GM21367 (cell line): ENCODE data around the gene HYAL2.

ENCODE experiments used
- ATAC-seq: cut with Tn5 transposase; IDR thresholded peaks from one replicate; pipeline ENCODE4 v1.9.1; 2021; ENCODE audit not compliant: unreplicated experiment

HYAL2 gene

GRCh38 chr3:50322386-50323091 lies at the start of gene HYAL2:
Gene HYAL2 (minus strand): TSS chr3:50322745. CDS start chr3:50320489, 2,256 bp downstream.
- no peak for ATAC-seq

DNA sequence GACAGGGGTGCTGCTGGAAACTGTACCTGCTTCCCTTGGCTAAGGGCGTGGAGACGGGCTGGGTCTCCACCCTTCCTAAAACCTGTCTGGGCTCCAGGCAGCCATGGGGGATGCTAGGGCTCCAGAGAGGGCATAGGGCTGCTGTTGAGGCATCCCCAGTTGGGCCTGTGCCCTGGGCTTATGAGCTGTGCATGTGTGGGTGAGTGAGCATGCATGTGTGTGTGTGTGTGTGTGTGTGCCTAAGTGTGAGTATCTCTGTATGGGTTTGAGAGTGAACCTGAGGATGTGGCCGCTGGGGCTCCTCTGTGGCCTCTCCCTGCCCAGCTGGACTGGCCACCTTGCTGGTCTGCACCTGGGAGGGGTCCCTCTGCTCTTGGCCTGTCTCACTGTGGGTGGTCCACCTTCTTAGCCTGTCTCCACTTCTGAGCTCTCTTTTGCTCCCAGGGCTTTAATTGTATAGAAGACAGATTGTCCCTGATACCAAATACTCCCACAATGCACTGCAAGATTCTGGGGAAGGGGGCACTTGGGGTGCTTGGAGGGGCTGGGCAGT lies 48.7 kb upstream of the HYAL2 start:
- no peak for ATAC-seq

DNA sequence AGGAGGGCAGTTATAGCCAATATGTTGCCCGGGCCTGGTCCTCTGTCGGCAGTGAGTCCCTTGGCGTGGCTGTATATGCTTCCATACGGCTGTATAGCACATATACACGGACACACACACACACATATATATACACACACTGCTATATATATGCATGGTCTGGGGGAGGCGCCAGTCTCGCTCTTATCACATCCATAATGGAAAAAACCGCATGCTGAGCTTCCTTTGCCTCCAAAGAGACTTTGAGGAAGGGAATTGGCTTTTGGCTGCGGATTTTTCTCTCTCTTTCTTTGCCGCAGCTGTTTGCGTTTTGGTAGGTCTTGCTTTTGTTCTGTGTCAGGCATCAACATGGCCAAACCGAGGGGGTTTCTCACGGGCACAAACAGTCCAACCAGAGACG lies 48.0 kb upstream of the HYAL2 start:
- ATAC-seq: no peak

DNA sequence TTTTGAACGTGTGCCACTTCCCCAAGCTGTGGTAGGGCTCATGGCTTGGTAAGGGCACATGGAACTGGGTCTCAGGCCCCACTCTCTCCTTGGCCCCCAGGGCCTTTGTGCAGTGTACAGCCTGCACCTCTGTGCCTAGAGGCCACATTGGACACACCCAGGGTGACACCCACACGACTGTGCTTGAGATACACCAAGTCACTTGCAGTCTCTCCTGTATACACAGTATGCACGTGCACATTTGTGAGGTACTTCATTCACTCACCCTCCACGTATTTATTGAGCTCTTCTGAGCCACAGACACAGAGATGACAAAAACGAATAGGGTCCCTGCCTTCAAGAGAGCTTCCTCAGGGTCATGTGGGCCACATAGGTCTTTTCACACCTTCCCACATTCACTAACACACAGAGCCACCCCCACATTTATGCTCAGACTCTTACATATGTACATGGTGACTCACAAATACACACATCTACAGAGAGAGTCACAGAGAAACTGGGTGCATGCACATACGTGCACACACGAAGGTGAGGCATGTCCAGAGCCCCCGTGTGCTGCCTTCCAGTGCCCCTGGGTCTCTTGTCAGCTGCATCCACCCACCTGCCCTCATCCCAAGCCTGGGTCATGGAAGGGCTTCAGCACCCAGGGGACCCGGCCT lies 46.6 kb upstream of the HYAL2 start:
- ATAC-seq: no peak

DNA sequence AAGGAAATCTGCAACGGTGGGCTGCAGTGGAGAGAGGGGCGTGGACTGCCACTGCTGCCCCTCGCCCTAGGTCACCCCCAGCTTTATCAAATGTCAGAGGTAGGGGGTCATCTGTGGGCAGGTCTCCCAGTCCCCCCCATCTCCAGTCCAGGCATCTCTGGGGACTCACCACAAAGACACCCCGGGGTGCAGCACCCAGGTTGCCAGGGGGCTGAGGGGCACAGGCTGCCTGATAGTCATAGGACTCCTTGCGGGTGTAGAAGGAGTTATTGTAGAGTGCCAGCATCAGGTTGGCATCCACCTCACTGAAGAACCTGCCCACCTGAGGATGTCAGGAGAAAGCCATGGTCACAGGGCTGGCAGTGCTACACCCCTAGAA lies 43.3 kb upstream of the HYAL2 start:
- ATAC-seq: no peak

DNA sequence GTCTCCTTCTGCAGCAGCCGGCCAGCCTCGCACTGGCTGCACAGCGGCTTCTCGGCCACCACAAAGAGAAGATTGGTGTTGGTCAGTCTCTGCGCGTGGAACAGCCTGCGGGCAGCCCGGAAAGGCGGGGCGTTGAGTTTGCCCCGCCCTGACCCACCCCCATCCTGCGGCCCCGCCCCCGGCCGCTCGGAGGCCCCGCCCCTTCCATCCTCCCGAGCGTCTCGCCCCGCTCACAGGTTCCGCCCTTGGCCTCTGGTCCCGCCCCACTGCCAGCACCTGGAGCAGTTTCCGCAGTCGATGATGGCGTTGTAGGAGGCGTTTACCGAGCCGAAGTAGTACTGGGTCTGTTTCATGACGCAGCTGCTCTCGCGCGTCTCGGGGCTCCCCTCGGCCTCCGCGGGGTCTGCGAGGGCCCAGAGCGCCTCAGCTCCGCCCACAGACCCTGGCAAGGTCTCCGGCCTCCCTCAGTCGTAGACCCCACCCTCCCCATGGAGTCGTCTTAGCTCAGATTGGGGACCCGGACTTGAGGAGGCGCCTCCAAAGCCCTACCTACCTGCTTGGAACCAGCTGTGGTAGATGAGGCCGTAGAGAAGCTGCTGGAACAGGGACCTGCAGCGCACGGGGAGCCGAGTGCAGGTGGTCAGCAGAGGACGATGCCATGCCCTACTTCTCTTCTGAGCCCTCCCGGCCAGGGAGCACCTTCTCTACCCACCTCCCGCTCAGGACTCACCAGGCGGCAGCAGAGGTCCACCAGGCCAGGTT lies 42.7 kb upstream of the HYAL2 start:
- ATAC-seq: peak; percentile 85

- no peak for ATAC-seq
These were observed 42.1 kb upstream of the HYAL2 start for GRCh38 chr3:50364573-50365079.

DNA sequence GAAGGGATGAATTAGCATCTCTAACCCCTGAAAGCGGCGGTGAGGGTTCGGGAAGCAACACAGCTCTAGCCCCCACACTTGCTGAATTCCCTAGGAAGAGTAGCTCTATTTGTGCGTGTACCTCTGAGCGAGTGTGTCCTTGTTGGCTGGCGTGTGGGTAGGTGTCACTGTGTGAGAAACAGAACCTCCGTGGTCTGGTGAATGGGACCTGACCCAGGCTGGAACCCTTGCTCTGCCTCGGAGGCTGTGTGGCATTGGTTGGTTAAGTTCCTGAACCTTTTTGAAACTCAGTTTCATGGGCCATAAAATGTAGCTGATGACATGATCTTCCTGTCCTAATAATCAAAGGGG lies 37.2 kb upstream of the HYAL2 start:
- no peak for ATAC-seq

GRCh38 chr3:50358911-50359759 lies 36.6 kb upstream of the HYAL2 start, which contains the start of gene TMEM115:
Gene TMEM115 (minus strand): TSS chr3:50359521. CDS start chr3:50359063, 458 bp downstream.
- peak; percentile 98 for ATAC-seq

DNA sequence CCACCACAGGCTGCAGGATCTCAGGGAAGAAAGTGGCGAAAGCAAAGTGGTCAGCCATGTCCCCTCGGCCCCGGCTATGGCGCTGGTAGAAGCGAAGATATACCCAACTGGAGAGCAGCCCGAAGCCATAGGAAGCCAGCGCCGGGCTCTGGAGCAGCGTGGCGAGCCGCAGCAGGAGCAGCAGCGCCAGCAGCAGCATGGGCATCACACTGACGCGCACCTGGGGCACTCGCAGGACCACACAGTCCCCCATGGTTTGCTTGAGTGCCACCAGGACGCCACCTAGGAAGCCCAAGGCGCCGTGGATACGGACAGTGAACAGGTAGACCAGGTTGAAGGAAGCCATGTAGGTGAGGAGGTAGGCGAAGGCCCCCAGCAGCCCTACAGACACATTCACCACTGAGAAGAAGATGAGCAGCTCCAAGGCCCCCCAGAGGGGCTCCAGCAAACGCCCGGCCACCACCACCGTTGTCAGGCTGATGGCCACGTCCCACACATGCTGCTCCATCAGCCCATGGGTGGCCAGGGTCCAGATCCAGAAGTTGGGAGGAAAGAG lies 35.9 kb upstream of the HYAL2 start:
- ATAC-seq: no peak

DNA sequence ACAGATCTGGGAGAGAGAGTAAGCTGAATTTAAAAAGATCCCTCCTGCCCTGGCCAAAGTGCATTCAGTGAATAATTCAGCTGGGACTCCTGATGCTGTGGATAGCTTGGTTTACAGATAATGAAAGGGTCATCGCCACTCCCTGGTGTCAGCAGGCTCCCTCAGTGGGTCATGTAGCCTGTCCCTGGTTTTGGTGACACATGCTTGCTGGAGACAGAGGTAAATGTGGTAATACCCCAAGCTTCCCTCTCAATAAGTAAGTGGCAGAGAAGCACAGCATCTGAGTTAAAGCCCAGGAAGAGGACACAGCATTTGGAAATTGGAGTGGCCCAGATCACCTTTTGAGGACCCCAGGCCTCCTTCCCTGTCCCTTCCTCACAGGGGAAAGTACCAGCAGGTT lies 34.9 kb upstream of the HYAL2 start:
- no peak for ATAC-seq

GRCh38 chr3:50356553-50356952 lies 34.0 kb upstream of the HYAL2 start:
- ATAC-seq: no peak

DNA sequence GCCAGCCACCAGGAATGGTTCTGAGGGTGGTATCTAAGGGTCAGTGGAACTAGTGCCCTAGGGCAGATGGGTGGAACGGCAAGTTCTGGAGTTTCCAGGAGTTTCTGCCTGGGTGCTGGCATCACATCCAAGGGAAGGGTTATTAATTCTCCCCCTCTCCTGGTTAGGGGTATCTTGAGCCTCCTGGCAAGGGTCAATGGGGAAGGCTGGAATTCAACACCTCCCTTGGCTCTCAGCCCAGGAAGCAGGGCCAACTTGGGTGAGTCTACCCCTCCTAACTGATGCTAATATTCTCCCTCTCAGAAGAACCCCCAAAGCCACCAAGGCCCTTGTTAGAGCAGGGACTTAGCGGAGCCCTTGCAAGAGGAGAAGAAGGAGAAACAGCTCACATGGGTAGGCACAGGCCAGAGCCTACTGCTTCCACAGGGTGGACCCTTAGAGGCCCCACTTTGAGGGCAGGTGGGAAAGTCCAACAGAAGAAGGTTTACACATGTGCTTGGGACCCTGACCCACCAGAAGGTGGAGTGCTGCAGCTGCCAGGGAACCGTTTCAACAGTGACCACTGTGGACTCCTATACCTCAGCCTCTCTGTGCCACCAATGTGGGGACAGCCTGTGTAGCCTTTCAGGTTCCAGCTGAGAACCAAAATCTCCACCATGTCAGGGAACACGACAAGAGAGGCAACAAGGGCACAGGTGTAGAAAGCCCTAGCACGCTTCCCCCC lies 33.4 kb upstream of the HYAL2 start:
- ATAC-seq: no peak

GRCh38 chr3:50354850-50355249 lies 32.3 kb upstream of the HYAL2 start:
- ATAC-seq: no peak

GRCh38 chr3:50354186-50354764 lies 31.7 kb upstream of the HYAL2 start:
- ATAC-seq: no peak

GRCh38 chr3:50353245-50354004 lies 30.9 kb upstream of the HYAL2 start:
- no peak for ATAC-seq

GRCh38 chr3:50352781-50353180 lies 30.2 kb upstream of the HYAL2 start:
- ATAC-seq: no peak

DNA sequence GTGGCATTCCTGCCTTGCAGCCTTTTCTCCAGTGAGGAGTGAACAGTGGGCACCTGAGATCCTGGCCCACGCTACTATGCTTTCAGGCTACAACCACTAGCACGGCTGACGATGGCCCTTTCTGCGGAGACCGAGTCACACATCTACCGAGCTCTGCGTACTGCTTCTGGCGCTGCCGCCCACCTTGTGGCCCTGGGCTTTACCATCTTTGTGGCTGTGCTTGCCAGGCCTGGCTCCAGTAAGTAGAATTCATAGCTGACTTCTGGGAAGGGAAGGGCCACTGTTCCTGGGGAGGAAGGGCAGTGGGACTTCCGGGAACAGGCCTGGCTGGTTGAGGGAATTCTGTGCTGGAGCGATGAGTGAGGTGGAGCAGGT lies 28.8 kb upstream of the HYAL2 start:
- no peak for ATAC-seq
